H54 (cell line): Measurements from ENCODE around the gene SCARB1.

Experiments
- DNase-seq: peaks from one replicate; pipeline ENCODE4 v3.0.0; 2011; ENCODE audit warnings: low spot score, mixed read lengths; ENCODE audit not compliant: insufficient read length
- FAIRE-seq: peaks from 3 replicates; lab custom pipeline; 2011; peaks lifted over from hg19 to GRCh38; lab: Jason Lieb, UNC
- POLR2A ChIP-seq: IDR thresholded peaks from 2 replicates; pipeline ENCODE4 v1.6.1; 2011; ENCODE audit warnings: low read depth, mild to moderate bottlenecking, low read length

SCARB1 gene

GRCh38 chr12:124874988-124875802 lies 11.5 kb upstream of the SCARB1 start:
- no peak for FAIRE-seq
- no peak for DNase-seq
- TF ChIP-seq POLR2A = no peak

GRCh38 chr12:124874188-124874587 lies 10.5 kb upstream of the SCARB1 start:
- DNase-seq (no peak), FAIRE-seq (no peak)
- no peak for TF ChIP-seq POLR2A

DNA sequence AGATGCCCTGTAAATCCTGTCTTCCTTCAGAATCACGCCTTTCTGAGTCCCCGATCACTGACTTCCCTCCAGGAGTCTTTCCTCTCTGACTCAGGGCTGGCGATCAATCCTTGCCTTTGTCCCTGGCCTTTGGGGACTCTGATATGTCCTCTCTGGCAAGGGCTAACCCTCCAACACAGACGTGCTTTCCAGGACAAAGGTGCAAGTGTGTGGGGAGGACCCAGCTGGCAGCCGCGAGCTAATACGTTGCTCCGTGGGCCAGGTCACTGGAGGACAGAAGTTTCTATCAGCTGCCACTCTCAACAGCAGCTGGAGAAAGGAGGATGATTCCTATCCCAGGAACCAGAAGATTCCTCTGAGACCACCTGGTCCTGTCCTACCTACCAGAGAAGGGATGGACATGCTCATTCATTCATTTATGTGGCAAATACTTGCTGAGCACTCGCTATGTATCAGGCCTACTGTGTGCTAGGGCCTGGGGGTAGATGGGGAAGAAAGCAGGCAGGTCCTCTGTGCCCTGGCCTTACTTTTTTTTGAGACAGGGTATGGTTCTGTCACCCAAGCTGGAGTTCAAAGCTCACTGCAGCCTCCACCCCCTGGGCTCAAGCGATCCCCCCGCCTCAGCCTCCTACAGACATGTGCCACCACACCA lies 8.5 kb upstream of the SCARB1 start:
- DNase-seq = no peak
- no peak for FAIRE-seq
- no peak for TF ChIP-seq POLR2A

DNA sequence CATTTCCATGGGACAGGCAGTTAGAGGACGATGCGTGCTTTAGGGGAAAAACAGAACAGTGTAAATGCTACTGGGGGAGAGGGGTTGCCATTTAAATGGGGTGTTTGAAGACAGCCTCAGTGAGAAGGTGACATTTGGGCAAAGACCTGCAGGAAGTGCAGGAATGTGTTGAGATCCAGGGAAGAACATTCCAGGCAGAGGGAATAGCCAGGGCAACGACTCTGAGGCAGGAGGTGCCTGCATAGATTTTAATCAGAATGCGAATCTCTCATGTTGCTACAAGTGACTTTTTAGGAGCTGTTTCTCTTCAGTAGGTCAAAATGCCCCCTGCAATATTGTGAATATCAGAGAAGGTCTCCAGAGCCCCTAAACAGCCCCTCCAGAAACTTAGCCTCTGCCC lies 7.6 kb upstream of the SCARB1 start:
- no peak for FAIRE-seq
- no peak for TF ChIP-seq POLR2A

GRCh38 chr12:124870515-124870914 lies 6.9 kb upstream of the SCARB1 start:
- no peak for FAIRE-seq
- no peak for TF ChIP-seq POLR2A
- DNase-seq = no peak

More for the DNA sequence above, 7.6 kb upstream of the SCARB1 start:
- DNase-seq = no peak

GRCh38 chr12:124869059-124869665 lies 5.5 kb upstream of the SCARB1 start:
- TF ChIP-seq POLR2A = no peak
- FAIRE-seq (no peak), DNase-seq (no peak)

DNA sequence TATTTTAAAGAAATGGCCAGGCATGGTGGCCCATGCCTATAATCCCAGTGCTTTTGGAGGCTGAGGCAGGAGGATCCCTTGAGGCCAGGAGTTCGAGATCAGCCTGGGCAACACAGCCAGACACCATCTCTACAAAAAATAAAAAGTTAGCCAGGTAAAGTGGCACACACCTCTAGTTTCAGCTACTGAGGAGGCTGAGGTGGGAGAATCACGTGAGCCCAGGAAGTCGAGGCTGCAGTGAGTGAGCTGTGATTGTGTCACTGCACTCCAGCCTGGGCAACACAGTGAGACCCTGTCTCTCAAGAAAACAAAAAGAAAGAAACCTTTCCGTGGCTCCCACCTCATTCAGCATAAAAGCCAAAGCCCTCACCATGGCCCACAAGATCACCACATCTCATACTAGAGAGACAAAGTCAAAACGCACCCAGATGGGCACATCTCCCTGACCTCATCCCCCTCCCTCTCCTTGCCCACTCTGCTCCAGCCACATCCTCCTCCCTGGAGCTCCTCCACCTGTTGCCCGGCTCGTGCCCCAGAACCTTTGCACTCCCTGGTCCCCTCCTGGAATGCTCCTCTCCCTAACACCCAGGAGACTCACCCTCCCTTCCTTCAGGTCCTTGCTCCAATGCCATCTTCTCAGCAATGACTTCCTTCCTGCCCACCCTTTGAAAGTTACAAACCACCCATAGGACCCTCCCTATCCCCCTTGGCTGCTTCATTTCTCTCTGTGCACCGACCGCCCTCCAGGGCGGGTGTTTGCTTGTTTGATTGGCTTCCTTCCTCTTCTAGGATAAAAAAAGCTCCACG lies 4.8 kb upstream of the SCARB1 start:
- no peak for DNase-seq
- FAIRE-seq = no peak
- TF ChIP-seq POLR2A = no peak

DNA sequence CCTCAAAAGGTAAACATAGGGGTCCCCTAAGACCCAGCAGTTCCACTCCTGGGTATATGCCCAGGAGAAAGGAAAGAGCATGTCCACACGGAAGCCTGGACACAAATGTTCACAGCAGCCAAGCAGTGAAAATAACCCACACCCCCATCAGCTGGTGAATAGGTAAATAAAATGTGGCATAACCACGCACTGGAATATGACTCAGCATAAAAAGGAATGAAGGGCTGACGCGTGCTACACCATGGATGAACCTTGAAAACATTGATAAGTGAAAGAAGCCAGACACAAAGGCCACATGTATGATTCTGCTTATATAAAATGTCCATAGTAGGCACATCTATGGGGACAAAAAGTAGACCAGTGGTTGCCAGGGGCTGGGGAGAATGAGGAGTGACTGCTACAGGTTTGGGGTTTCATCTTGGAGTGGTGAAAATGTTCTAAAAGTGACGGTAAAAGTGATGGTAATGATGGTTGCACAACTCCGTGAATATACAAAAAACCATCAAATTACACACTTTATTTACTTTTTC lies 3.8 kb upstream of the SCARB1 start:
- no peak for TF ChIP-seq POLR2A
- DNase-seq (no peak), FAIRE-seq (no peak)

GRCh38 chr12:124866883-124867400 lies 3.3 kb upstream of the SCARB1 start:
- TF ChIP-seq POLR2A = no peak
- FAIRE-seq = no peak

GRCh38 chr12:124866195-124866882 lies 2.7 kb upstream of the SCARB1 start:
- DNase-seq (no peak), FAIRE-seq (no peak)
- no peak for TF ChIP-seq POLR2A

More at GRCh38 chr12:124866883-124867400, 3.3 kb upstream of the SCARB1 start:
- DNase-seq = no peak

DNA sequence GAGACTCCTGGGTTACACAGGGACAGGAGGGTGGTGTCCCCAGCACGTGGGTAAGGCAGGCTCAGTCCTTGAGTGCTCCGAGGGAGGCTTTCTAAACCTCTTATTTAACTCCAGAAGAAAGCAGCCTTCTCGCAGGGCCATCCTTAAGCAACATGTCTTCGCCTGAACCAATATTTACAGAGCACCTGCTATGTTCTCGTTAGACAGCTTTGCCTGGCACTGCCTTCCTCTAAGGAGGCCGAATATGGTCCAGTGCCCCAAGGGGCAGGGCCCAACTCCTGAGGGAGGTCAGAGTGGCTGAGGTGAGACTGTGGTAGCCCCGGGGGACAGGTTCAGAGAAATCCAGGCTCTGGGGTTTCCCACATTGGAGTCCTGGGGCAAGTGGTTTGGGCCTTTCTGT lies 2.1 kb upstream of the SCARB1 start:
- DNase-seq (no peak), FAIRE-seq (no peak)
- no peak for TF ChIP-seq POLR2A

GRCh38 chr12:124864326-124864752 lies 675 bp upstream of the SCARB1 start:
- FAIRE-seq (no peak), DNase-seq (no peak)
- TF ChIP-seq POLR2A = no peak
